Heart left ventricle (tissue), 13 donors: ENCODE data around the gene KIRREL3.

ENCODE experiments used
- CTCF ChIP-seq, 12 donors: fragments of 200-600 bp; sonication (generic) in 4 of 12; IDR thresholded peaks; one replicate each; pipeline versions ENCODE4 v1.5.0 to v1.8.0; 2018 to 2022; ENCODE audit warnings: antibody characterized with exemption in 12 of 12, mild to moderate bottlenecking in 5 of 12
- POLR2A ChIP-seq, 2 donors: fragments of 450-650 bp; IDR thresholded peaks; one replicate each; pipeline ENCODE4 v1.6.1; 2017; ENCODE audit warnings: antibody characterized with exemption in 2 of 2, mild to moderate bottlenecking in 2 of 2, moderate library complexity in 2 of 2
- donor health status: ischemic (EF 13 %, LVEDD 7.1; RV severe dilation, severe dysfunction).
- donor health status: DM: no; HTN: yes; CAD: no.
- donor health status: DM: no; HTN: no; CAD: no.
- donor health status: ischemic (EF 25% LVEDD 6.9; RV normal size, moderate dysfunction).
- donor health status: ischemic (EF 25% LVEDD 5.7; RV mildly dilated, moderate dysfunction).
- donor health status: ischemic (EF 35%, LVEDD 5.7; RV mildly dilated, moderate dysfunction).
- donor health status: nonischemic (EF 11% LVEDD 7.7; RV severe dilation, severe dysfunction).
- donor health status: DM: yes; HTN: yes; CAD: no.
- donor health status: PGD.
- donor health status: ischemic (EF 29% LVEDD 5.4; RV normal size, mild dysfunction).
- donor health status: nonischemic (EF 23%, LVEDD 6.1; RV moderate dilation, normal function).

DNA sequence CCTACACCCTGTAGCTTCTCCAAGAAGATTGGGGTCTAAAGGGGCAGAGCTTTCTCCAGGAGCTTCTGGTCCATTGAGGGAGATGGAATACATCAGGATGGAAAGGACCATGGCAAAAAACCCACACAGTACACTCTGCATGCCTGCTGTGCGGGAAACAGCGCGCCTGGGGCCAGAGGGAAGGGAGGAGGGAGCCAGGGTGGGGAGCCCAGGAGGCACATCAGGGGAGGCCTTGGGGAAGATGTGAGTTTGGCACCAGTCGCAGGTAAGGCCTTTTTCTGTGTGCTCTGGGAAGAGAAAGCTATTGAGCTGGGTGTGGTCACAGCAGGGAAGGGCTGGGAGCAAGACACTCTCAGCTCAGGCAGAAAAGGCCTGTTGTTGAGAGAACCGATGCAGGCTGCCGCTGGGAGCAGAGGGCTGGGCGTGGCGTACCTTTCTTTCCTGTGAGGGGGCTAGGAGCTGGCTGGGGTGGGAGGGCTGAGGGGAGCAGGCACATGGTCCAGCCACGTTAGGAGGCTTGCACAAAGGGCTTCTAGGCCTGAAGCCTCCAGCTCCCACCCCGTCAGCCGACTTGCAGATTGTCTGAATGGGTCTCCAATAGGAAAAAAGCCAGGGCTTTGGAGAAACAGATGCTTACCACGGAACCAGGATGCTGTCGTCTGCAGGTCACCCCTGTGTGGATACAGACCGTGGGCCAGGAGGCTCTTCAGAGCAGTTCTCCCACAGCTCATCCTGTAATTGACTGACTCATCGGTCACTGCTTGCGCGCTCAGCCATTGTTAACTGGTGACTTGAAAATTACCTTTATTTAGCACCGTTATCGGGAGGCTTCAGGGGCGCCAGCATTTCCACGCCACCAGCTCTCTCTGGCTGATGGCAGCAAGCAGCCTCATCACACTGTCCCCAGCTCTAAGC lies 407.8 kb downstream of the KIRREL3 start:
- TF ChIP-seq POLR2A (IDR thresholded peaks at IDR 0.05) (no peak), CTCF (IDR thresholded peaks at IDR 0.05) (no peak)
